A549 (cell line): ENCODE results near the gene CHID1. TPM values are rescaled to one million over a fixed set of nuclear protein-coding genes. Genes with fewer than 3 reads are reported as not detected.

Experiments
- ATAC-seq, 2 experiments: fragments of 200-7000 bp in 1 of 2; fragments of >200 bp in 1 of 2; cut with Nextera tagmentation in 1 of 2; cut with Tn5 transposase in 1 of 2; 3 replicates each; pipeline versions ENCODE4 v1.8.0 to v1.9.1; 2018 to 2020; ENCODE audit warnings: mild to moderate bottlenecking in 1 of 2, moderate library complexity in 1 of 2
- CTCF ChIA-PET: fragments of 300-600 bp; sonication (Branson Sonifier 250); formaldehyde crosslinking; extraction: SDS; loops from one replicate; lab custom pipeline; 2021; ENCODE audit warnings: antibody characterized with exemption, inconsistent platforms; lab: Yijun Ruan, JAX
- POLR2A ChIA-PET: fragments of 350-600 bp; formaldehyde crosslinking; extraction: SDS; loops from one replicate; lab custom pipeline; 2021; ENCODE audit warnings: antibody characterized with exemption, inconsistent platforms; lab: Yijun Ruan, JAX
- DNase-seq, 2 experiments: peaks; one replicate each; pipeline versions ENCODE4 v3.0.0 to v3.0.0-alpha.2; 2011 to 2016; ENCODE audit warnings: low read depth in 1 of 2, low spot score in 1 of 2
- FAIRE-seq: peaks from 2 replicates; lab custom pipeline; 2011; peaks lifted over from hg19 to GRCh38; lab: Jason Lieb, UNC
- H3K27ac ChIP-seq, 2 experiments: fragments of >200 bp; sonication (Bioruptor Twin); formaldehyde crosslinking; 3 replicates each; pipeline ENCODE4 v1.5.1; 2016 to 2017
- H3K4me1 ChIP-seq: fragments of >200 bp; sonication (Bioruptor Twin); formaldehyde crosslinking; 3 replicates; pipeline ENCODE4 v1.6.1; 2016
- H3K4me2 ChIP-seq: fragments of >200 bp; sonication (Bioruptor Twin); formaldehyde crosslinking; 3 replicates; pipeline ENCODE4 v1.6.1; 2016
- H3K4me3 ChIP-seq: fragments of >200 bp; sonication (Bioruptor Twin); formaldehyde crosslinking; 3 replicates; pipeline ENCODE4 v1.5.1; 2016
- H3K9me3 ChIP-seq: fragments of >200 bp; sonication (Bioruptor Twin); formaldehyde crosslinking; 3 replicates; pipeline ENCODE4 v1.6.1; 2016
- CEBPB ChIP-seq, 2 experiments: fragments of >200 bp in 1 of 2; sonication (Bioruptor Twin) in 1 of 2; formaldehyde crosslinking in 1 of 2; IDR thresholded peaks; 2 replicates each; pipeline ENCODE4 v1.6.1; 2012 to 2016
- CHD2 ChIP-seq: fragments of 150-350 bp; IDR thresholded peaks from 2 replicates; pipeline ENCODE4 v1.6.1; 2014; ENCODE audit warnings: low read length; ENCODE audit not compliant: partially characterized antibody
- CHD4 ChIP-seq: fragments of 200-600 bp; sonication (generic); IDR thresholded peaks from 2 replicates; pipeline ENCODE4 v1.6.1; 2016; ENCODE audit warnings: antibody characterized with exemption, mild to moderate bottlenecking, borderline replicate concordance
- CTCF ChIP-seq: fragments of >200 bp; sonication (Bioruptor Twin); formaldehyde crosslinking; IDR thresholded peaks from 3 replicates; pipeline ENCODE4 v1.5.1; 2016
- EHMT2 ChIP-seq: fragments of 200-600 bp; sonication (generic); IDR thresholded peaks from 2 replicates; pipeline ENCODE4 v1.6.1; 2016; ENCODE audit warnings: antibody characterized with exemption, low read depth, mild to moderate bottlenecking, moderate library complexity
- ELK1 ChIP-seq: fragments of 150-350 bp; IDR thresholded peaks from 2 replicates; pipeline ENCODE4 v1.6.1; 2014; ENCODE audit warnings: low read depth, mild to moderate bottlenecking, low read length
- FOSL2 ChIP-seq, 2 experiments: fragments of 450-650 bp in 1 of 2; fragments of >200 bp in 1 of 2; sonication (Bioruptor Twin) in 1 of 2; formaldehyde crosslinking; IDR thresholded peaks; 2 replicates each; pipeline versions ENCODE4 v1.5.0 to v1.6.1; 2016 to 2020; ENCODE audit warnings: mild to moderate bottlenecking in 1 of 2, moderate library complexity in 1 of 2
- FOXS1 ChIP-seq: fragments of 250-450 bp; sonication (Bioruptor Pico); IDR thresholded peaks from 2 replicates; pipeline ENCODE4 v1.5.0; 2020; ENCODE audit warnings: mild to moderate bottlenecking, moderate library complexity
- JUNB ChIP-seq: fragments of >200 bp; sonication (Bioruptor Twin); formaldehyde crosslinking; IDR thresholded peaks from 2 replicates; pipeline ENCODE4 v1.6.1; 2016
- KDM5A ChIP-seq: fragments of 200-600 bp; sonication (generic); IDR thresholded peaks from 2 replicates; pipeline ENCODE4 v1.6.1; 2016; ENCODE audit warnings: antibody characterized with exemption, mild to moderate bottlenecking
- MAFK ChIP-seq: fragments of 450-650 bp; IDR thresholded peaks from 2 replicates; pipeline ENCODE4 v1.6.1; 2014; ENCODE audit not compliant: partially characterized antibody
- MAX ChIP-seq: IDR thresholded peaks from 2 replicates; pipeline ENCODE4 v1.6.1; 2012
- MYC ChIP-seq: IDR thresholded peaks from 2 replicates; pipeline ENCODE4 v1.6.1; 2012; ENCODE audit warnings: mild to moderate bottlenecking, inconsistent platforms, low read length, improper control_type of control experiment, borderline replicate concordance
- NFE2L2 ChIP-seq: fragments of 150-350 bp; conservative IDR thresholded peaks from 2 replicates; pipeline ENCODE4 v1.6.1; 2014; ENCODE audit warnings: low read length
- NR3C1 ChIP-seq: fragments of >200 bp; sonication (Bioruptor Twin); formaldehyde crosslinking; IDR thresholded peaks from 3 replicates; pipeline ENCODE4 v1.6.1; 2017
- PBX3 ChIP-seq: IDR thresholded peaks from 2 replicates; pipeline ENCODE4 v1.6.1; 2012
- PHF8 ChIP-seq: fragments of 200-600 bp; sonication (generic); IDR thresholded peaks from 2 replicates; pipeline ENCODE4 v1.6.1; 2016; ENCODE audit warnings: low read depth, mild to moderate bottlenecking, antibody characterized with exemption, moderate library complexity, borderline replicate concordance
- POLR2A ChIP-seq: IDR thresholded peaks from 2 replicates; pipeline ENCODE4 v1.6.1; 2012; ENCODE audit warnings: mild to moderate bottlenecking, low read length
- POLR2AphosphoS2 ChIP-seq: conservative IDR thresholded peaks from 2 replicates; pipeline ENCODE4 v1.6.1; 2012; ENCODE audit warnings: low read length, improper control_type of control experiment, inconsistent platforms
- RARB ChIP-seq: fragments of 250-450 bp; sonication (Bioruptor Pico); IDR thresholded peaks from 2 replicates; pipeline ENCODE4 v1.8.0; 2021; ENCODE audit warnings: mild to moderate bottlenecking, moderate library complexity
- RCOR1 ChIP-seq: fragments of 150-350 bp; IDR thresholded peaks from 2 replicates; pipeline ENCODE4 v1.6.1; 2014; ENCODE audit warnings: antibody characterized with exemption, low read length, low read depth
- SMC3 ChIP-seq: fragments of >200 bp; sonication (Bioruptor Twin); formaldehyde crosslinking; IDR thresholded peaks from 3 replicates; pipeline ENCODE4 v1.6.1; 2018; ENCODE audit warnings: inconsistent platforms
- SREBF2 ChIP-seq: fragments of 450-650 bp; IDR thresholded peaks from 2 replicates; pipeline ENCODE4 v1.6.1; 2014; ENCODE audit warnings: mild to moderate bottlenecking, moderate library complexity
- ZC3H11A ChIP-seq: fragments of 450-650 bp; IDR thresholded peaks from 2 replicates; pipeline ENCODE4 v1.6.1; 2014; ENCODE audit warnings: antibody characterized with exemption, mild to moderate bottlenecking
- ZFP36 ChIP-seq: fragments of 450-650 bp; IDR thresholded peaks from 2 replicates; pipeline ENCODE4 v1.6.1; 2014; ENCODE audit warnings: borderline replicate concordance; ENCODE audit not compliant: partially characterized antibody
- ZNF302 ChIP-seq: fragments of 250-450 bp; sonication (Bioruptor Pico); IDR thresholded peaks from 2 replicates; pipeline ENCODE4 v1.9.0; 2021; ENCODE audit warnings: inconsistent platforms, mild to moderate bottlenecking, moderate library complexity
- WGBS: methylation state at CpG from one replicate; pipeline ENCODE4 v1.1.6; 2017; ENCODE audit errors: missing lambda C conversion rate; 5-methylcytosine and 5-hydroxymethylcytosine counted together
- polyA plus RNA-seq, 4 experiments: library from polyadenylated mRNA; depleted of rRNA in 3 of 4; stranded (reverse); fragments of >200 nt; fragmentation: RNase III in 1 of 4; extraction: RNeasy Plus Mini Kit Qiagen cat#74134 plus additional on column Dnase treatment in 1 of 4; gene quantifications; 2 replicates in 3 of 4; 3 replicates in 1 of 4; pipeline ENCODE4 v1.2.3, GENCODE V29; 2011 to 2017

Gene CHID1
- polyA plus RNA-seq, 2 of the 4 experiments (the other 2 are of a cell fraction): 53.8 to 70.6 TPM

GRCh38 chr11:856397-856796 is 54.2 kb downstream of the CHID1 start:
- TF ChIP-seq ZNF302 (CRISPR knock-in tag): no peak
- TF ChIP-seq RARB (CRISPR knock-in tag): no peak
- no peak for TF ChIP-seq SMC3
- no peak for TF ChIP-seq RCOR1
- no peak for TF ChIP-seq POLR2A
- no peak for TF ChIP-seq JUNB
- no peak for TF ChIP-seq KDM5A
- no peak for TF ChIP-seq FOSL2 (IDR thresholded peaks at IDR 0.05)
- no peak for TF ChIP-seq FOSL2 (CRISPR knock-in tag; IDR thresholded peaks at IDR 0.05)
- TF ChIP-seq CHD4: no peak
- no peak for TF ChIP-seq NR3C1
- TF ChIP-seq PBX3: no peak
- no peak for TF ChIP-seq MAFK
- no peak for TF ChIP-seq MAX
- TF ChIP-seq, all 56 proteins: peak for 0
- ChIA-PET CTCF (interaction anchor here (3.2 to 9.0 kb wide), 4 partner anchors 9 to 195 kb away, joined by 10 to 37 read pairs (median 23); no protein-coding TSS in a partner anchor), POLR2A (interaction anchor here (1.1 to 1.4 kb wide), 2 partner anchors 13 to 198 kb away, joined by 3 to 5 read pairs; partner anchors contain the start of gene TSPAN4)
- Histone ChIP-seq H3K27ac (no peak overlapping the region), H3K4me1 (peaks cover 40% of the 10 kb centered on the region), H3K4me2 (no peak overlapping the region), H3K4me3 (no peak overlapping the region), H3K9me3 (no peaks in the 10 kb centered on the region)
- ATAC-seq: no peak
- no peak for DNase-seq
- FAIRE-seq: no peak
- WGBS: 83% methylated on average over 7 of the region's 8 CpGs

- ChIA-PET CTCF (interaction anchor here (3.2 to 9.0 kb wide), 4 partner anchors 9 to 195 kb away, joined by 10 to 37 read pairs (median 23); no protein-coding TSS in a partner anchor), POLR2A (interaction anchor here (1.4 kb wide), 1 partner anchor 12 kb away, joined by 5 read pairs; the partner anchor contains the start of gene TSPAN4)
- WGBS: 89% methylated on average over 8 of the region's 12 CpGs
Observed at GRCh38 chr11:855796-856195, 54.8 kb downstream of the CHID1 start.

GRCh38 chr11:855330-855674 is 55.3 kb downstream of the CHID1 start:
- H3K4me2 ChIP-seq: no peak overlapping the region
- no peak for FAIRE-seq
- POLR2A ChIA-PET: no interaction called here
- H3K4me1 ChIP-seq: peaks cover 46% of the 10 kb centered on the region
- no peaks in the 10 kb centered on the region for H3K9me3 ChIP-seq
- H3K4me3 ChIP-seq: no peak overlapping the region
- CTCF ChIA-PET: interaction anchor here (3.2 to 9.0 kb wide), 4 partner anchors 9 to 196 kb away, joined by 10 to 37 read pairs (median 23); no protein-coding TSS in a partner anchor
- no peak for ATAC-seq
- no peak overlapping the region for H3K27ac ChIP-seq
- WGBS: 94% methylated on average over 6 of the region's 7 CpGs
- DNase-seq: no peak
- TF ChIP-seq CEBPB (IDR thresholded peaks at IDR 0.05) (no peak), MYC (no peak), RCOR1 (no peak), MAFK (no peak), POLR2AphosphoS2 (no peak), CHD2 (no peak), NFE2L2 (no peak), FOXS1 (CRISPR knock-in tag) (no peak), EHMT2 (no peak), SREBF2 (no peak), FOSL2 (IDR thresholded peaks at IDR 0.05) (no peak), FOSL2 (CRISPR knock-in tag; IDR thresholded peaks at IDR 0.05) (no peak), ZC3H11A (no peak), ELK1 (no peak), CTCF (no peak), PHF8 (no peak)
- TF ChIP-seq, all 56 proteins: peak for 0

More at GRCh38 chr11:855796-856195, 54.8 kb downstream of the CHID1 start:
- Histone ChIP-seq H3K4me3 (no peak overlapping the region), H3K9me3 (no peaks in the 10 kb centered on the region), H3K27ac (no peak overlapping the region), H3K4me2 (no peak overlapping the region), H3K4me1 (peaks cover 46% of the 10 kb centered on the region)
- ATAC-seq (no peak), FAIRE-seq (no peak), DNase-seq (no peak)
- TF ChIP-seq PHF8: no peak
- TF ChIP-seq ZFP36: no peak
